C4-2B (cell line): ENCODE data around the gene NAA11.

Experiments
- ZFX ChIP-seq: fragments of 450-650 bp; IDR thresholded peaks from 2 replicates; pipeline ENCODE4 v1.6.1; 2017
- TF ChIP-seq, protein P1 (sequence below): fragments of 450-650 bp; conservative IDR thresholded peaks from 2 replicates; pipeline ENCODE4 v1.5.1; 2017; ENCODE audit warnings: mild to moderate bottlenecking

DNA sequence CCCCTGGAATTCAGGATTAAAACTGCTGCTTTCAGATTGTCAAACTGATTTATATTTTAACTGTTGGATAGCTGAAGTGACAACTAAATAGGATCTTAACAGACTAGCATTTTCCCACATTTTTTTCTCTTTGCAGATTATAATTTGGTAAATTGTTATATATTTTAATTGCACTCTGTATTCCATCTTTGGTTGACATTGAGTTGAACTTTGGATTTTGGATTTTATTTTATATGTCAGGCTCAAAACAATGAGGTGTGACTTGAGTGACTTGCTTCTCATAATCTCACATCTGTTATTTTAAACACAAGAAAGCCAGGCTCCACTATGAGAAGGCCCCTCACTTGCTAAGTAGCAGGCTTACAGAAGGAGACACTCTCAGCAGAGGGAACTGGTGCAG is 38.1 kb downstream of the NAA11 start:
- TF ChIP-seq, protein P1, sequence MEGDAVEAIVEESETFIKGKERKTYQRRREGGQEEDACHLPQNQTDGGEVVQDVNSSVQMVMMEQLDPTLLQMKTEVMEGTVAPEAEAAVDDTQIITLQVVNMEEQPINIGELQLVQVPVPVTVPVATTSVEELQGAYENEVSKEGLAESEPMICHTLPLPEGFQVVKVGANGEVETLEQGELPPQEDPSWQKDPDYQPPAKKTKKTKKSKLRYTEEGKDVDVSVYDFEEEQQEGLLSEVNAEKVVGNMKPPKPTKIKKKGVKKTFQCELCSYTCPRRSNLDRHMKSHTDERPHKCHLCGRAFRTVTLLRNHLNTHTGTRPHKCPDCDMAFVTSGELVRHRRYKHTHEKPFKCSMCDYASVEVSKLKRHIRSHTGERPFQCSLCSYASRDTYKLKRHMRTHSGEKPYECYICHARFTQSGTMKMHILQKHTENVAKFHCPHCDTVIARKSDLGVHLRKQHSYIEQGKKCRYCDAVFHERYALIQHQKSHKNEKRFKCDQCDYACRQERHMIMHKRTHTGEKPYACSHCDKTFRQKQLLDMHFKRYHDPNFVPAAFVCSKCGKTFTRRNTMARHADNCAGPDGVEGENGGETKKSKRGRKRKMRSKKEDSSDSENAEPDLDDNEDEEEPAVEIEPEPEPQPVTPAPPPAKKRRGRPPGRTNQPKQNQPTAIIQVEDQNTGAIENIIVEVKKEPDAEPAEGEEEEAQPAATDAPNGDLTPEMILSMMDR, result no peak
- no peak for TF ChIP-seq ZFX
